ENCODE measurements around the gene GP1BB.
A peak's percentile ranks its signal among the peaks of the same experiment; 100 is the strongest.
"Not testable (repeated sequence)": the region's sequence is repeated elsewhere in the genome, so short reads cannot be mapped to it uniquely, and the experiment has no call there.

Gene GP1BB

DNA sequence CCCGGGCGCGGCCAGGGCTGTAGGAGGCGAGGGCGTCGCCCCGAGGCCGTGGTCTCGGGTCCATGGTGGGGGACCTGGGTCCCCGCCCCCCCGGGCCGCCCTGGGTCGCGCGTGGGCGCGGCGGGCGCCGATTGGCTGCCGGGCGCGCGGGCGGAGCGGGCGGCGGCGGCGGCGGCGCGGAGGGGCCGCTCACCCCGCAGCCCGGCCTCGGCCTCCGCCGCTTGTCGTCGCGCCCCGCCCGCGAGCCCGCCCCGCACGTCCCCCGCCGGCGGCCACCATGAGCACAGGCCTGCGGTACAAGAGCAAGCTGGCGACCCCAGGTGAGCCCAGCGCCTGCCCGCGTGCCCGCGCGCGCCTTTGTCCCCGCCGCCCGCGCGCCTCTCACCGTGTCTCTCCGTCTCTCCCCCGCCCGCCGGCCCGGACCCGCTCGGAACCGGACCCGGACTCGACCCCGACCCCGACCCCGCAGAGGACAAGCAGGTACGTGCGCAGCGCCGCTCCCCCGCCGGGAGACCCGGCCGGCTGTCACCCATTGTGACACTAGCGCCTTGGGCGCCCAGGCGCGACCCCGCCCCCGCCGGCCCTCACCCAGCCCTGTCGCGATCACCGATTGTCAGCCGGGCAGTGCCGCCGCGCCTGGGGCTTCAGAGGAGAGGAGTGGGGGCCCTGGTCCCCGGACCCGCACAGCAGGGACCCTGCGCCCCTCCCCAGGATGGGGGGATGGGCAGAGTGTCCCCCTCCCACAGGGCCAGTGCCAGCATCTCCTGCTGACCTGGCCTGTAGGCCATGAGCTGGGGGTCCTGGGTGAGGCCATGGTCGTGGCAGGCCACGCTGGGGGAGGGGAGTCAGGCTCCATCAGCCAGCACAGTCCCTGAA, 8.8 kb upstream of the GP1BB start, which contains the start of gene SEPTIN5:
TSS of gene SEPTIN5 (plus strand) at position 192 of the 876 bp plus-strand sequence. CDS start at position 278, 86 bp downstream.
- DNase-seq, result no peak

DNA sequence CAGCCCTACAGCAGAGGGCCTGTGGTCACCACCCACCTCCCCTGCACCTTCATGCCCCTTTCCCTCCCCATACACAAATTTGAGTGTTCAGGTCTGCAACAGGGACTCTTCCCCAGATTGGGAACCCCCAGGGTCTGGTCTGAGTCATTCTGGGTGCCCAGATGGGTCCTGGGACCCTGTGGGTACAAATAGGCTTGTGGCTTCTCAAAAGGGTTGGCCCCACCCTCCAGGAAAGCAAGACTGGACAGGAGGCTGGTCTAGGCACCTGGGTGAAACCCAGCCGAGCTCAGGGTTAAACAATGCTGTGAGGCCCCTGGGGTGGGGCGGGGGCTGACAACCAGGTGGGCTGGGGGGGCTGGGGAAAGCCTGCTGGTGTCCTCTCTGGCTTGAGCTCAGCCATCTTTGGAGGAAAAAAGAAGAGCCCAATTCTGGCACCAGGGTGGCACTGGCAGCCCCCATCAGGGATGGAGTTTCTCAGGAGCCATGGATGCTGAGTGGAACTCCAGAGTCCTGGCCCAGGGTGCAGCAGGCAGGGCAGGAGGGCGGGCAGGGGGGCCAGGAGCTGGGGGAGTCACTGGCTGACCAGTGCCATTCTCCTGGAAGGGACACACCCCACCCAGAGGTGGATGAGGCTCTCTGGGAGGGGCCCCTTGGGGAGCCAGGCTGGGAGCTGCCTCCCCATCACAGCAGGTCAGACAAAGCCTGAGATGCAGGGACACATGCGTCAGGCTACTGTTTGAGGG, 8.0 kb upstream of the GP1BB start:
- no peak for DNase-seq

DNA sequence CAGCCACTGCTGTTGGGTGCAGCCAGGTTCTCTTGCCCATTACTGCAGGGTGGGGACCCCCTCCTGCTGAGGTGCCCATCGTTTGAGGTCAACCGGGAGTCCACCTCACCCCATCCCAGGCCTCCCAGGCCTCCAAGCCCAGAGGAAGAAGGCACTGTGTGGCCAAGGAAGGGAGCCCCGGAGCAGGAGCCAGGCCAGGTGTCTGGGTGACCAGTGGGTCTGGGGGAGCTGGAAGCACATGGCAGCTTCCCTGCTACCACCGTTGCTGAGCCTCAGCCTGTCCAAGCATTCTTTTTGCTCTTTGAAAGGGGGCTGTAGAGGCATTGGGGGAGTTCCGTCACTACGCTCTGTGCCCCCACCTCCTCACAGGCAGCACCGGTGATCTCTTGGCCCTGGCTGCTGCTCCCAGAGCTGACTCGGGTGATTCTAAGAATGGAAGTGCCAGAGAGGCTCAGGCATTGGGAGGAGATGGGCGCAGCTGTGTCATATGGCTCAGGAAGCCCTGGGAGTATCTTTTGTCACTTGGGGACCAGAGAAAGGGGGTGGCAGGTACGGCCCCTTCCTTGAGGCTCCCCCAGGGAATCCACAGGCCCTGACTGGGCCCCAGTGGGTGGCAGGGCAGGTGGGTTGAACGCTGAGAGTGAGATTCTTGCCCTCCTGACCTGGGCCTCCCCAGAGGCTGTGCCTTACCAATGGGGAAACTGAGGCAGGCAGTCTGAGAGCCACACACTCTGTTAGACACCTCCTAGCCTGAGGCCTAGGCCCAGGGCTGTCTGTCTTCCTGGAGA, 7.1 kb upstream of the GP1BB start:
- no peak for DNase-seq

DNA sequence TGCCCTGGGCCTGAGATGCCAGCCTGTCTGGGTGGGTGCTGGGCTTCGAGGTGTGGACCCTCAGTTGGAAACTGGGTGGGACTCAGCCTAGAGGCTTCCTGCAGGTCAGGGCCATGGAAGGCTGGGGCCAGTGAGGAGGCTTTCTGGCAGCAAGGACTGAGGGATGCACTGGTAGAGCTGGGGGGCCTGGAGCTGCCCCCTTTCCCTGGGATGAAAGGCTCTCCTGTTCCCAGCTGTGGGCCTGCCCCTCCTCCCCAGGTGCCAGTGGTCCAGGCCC, 6.6 kb upstream of the GP1BB start:
- no peak for DNase-seq

DNA sequence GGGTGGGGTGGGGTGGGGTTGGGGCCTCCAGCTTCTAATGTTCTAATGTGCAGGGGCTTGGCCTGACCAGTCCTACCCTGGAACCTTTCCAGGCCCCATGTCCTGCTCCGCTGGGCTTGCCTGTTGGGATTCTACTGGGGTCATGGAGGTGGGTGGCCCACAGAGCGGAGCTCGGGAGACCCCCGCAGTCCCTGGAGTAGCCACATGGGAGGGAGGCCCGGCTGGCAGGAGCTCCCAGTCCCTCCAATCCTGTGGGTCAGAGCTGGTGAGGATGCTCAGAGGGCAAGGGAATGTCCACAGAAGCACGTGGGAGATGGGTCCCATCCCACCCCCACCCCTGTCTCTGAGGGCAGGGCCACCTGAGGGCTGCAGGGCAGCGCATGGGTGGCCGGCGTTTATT, 6.2 kb upstream of the GP1BB start:
- no peak for DNase-seq

DNA sequence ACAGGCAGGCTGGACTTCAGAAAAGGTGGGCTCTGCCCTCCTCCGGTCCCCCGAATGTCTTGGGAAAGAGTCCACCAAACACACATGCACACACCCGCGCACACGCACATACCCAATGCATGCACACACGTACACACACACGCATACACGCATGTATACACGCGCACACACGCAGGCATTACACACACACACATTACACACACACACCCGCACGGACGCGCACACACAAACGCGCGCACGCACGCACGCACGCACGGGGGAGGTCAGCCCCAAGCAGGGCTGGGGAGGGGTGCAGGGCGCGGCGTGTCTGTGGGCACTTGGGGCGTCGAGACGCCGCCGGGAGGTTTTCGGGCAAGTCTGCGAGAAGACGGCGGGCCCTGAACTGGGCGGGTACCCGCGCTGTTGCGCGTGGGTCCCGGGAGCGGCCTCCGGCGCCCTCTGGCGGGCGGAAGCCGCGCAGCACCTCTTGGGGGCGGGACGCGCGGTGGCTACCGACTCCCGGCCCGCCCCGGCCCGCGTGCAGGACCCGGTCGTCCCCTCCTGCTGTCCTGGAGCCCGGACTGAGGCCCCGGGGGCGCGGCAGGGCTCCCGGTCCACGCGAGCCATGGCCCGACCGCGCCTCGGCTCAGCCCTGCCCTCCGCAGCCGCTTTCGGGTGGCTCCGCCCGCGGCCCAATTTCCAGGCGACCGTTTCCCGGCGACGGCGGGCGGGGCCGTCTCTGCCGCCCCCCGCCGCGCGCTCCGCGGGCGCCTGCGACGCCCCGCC, 5.5 kb upstream of the GP1BB start:
- DNase-seq, result peak; percentile 85

DNA sequence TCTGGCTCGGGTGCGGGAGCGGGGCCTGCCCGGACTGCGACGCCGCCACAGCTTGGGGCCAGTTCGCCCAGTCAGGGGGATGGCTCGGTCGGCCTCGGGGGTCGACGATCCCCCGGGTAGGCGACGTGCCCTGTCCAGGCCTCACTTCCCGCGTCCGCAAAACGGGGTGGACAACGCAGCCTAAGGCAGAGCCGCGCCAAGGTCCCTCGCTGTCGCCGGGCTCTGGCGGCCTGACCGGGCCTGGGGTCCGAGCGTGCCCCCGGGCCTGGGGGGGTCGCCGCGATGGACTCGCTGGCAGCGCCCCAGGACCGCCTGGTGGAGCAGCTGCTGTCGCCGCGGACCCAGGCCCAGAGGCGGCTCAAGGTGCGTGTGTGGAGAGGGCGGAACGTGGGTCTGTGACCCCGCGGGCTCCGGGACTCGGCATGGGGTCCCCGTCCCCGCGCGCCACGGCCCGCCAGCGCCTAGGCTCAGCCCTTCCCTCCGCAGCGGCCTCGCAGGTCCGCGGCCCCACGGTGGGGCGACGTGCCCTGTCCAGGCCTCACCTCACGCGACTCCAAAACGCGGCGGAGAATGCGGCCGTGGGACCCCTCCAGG, 4.8 kb upstream of the GP1BB start:
- no peak for DNase-seq

DNA sequence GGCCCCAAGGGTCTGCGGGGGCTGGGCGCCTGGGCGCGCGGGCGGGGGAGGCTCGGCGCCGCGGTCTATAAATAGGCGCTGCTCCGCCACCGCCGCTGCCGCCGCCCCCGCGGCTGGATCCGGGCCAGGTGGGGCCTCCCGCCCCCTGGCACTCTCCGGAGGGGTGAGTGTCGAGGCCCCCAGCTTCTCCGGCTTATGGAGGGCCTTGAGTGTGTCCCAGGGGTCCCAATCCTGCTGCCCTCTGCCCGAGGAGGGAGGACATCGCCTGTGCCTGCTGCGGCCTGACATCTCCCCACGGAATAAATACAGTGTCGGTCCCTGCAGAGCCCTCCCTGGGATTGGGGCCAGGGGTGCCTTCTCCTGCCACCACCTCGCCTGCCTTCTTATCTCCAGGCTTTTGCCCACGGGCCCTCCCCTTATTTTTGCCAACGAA, 4.3 kb upstream of the GP1BB start:
- no peak for DNase-seq

DNA sequence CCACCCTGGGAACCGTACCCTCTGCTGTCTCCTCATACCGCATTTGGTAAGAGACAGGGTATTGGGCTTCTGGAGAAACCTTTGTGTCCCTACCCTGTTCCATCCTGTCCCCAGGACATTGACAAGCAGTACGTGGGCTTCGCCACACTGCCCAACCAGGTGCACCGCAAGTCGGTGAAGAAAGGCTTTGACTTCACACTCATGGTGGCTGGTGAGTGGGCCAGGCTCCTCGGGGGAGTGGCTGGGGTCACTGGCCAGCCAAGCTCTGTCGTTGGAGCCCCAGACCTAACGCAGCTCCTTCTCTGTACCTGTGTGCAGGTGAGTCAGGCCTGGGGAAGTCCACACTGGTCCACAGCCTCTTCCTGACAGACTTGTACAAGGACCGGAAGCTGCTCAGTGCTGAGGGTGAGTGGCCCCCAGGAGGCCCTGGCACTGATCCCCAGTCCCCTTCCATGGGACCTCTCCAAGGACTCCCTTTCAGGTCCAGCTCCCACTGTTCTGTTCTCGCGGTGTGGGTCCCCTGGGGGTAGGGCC, 3.8 kb upstream of the GP1BB start:
- no peak for DNase-seq

DNA sequence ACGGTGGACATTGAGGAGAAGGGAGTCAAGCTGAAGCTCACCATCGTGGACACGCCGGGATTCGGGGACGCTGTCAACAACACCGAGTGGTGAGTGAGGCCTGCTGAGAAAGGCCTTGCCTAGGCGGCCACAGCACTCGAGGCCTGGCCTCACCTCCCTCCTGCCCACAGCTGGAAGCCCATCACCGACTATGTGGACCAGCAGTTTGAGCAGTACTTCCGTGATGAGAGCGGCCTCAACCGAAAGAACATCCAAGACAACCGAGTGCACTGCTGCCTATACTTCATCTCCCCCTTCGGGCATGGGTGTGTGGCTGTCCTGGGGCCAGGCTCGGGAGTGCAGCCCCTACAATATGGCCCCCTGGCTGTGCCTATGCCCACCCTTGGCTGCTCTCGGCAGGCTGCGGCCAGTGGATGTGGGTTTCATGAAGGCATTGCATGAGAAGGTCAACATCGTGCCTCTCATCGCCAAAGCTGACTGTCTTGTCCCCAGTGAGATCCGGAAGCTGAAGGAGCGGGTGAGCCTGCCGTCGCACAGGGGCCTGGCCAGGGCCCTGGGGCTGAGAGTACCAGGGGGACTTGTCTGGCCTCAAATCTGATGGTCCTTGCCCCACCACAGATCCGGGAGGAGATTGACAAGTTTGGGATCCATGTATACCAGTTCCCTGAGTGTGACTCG, 3.0 kb upstream of the GP1BB start:
- DNase-seq, result no peak

DNA sequence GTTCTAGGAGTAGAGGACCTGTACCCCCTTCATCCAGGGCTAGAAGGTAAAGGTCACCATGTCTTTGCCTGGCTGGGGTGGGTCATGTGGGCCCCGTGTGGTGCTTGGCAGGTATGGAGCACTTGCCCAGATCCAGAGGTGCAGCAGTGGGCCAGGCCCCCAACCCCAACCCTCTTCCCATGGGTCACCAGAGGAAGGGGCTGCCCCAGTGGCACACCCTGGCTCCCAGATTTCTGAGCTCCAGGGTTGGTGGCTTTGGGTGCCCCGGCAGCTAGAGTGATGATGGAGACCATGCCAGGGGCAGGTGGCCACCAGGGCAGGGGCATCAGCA, 2.4 kb upstream of the GP1BB start:
- DNase-seq, result no peak

DNA sequence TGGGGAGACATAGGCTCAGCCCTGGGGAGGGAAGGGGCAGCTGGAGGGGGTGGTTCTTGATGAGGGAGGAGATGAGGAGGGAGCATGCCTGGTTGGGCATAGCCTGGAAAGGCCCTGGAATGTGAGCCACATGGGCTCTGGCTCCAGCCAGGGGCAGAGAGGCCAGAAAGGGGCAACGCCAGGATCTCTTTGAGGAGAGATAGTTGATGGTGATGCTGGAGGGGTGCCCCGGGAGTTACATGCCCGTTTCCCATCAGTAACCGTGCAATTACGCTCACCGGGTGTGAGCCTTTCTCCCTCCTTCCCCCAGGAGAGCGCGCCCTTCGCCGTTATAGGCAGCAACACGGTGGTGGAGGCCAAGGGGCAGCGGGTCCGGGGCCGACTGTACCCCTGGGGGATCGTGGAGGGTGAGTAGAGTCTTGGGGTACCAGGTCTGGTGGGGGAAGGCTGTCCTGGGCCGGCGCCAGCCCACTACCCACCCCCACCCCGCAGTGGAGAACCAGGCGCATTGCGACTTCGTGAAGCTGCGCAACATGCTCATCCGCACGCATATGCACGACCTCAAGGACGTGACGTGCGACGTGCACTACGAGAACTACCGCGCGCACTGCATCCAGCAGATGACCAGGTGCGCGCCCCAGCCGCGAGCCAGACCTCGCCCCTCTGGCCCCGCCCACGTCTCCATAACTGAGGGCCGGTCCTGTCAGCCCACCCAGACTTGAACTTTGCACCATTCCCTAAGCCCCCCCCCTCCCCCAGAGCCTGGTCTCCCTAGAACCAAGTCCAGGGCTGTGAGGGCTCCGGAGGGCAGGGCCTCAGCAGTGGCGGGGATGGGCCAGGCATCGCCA, 1.8 kb upstream of the GP1BB start:
- DNase-seq, result no peak

DNA sequence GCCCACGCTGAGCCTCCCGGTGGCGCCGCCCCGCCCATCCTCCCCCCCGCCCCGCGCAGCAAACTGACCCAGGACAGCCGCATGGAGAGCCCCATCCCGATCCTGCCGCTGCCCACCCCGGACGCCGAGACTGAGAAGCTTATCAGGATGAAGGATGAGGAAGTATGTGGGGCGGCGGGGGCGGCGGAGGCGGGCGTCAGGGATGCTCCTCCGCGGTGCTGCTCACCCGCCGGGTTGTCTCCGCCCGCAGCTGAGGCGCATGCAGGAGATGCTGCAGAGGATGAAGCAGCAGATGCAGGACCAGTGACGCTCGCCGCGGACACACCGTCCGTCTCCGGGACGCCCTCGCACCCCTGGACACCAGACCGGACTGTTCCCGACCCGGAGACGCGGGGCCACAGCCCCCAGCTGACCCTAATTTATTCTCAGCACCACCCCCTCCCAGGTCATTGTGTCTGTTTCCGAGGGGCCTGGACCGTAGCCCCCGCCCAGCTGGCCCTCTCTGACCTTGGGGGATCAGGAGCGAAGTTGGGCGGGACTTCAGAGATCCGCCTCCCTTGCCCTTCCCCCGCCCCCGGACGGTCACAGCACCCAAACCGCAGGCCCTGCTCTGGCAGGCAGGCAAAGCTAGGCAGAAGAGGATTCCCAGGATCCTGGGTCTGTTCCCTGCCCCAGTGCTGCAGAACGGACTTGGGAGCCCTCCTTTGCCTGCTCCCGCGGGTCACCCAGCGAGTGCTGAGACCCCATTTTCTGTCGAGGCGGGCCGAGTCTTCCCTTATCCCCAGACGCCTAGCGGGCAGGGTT, 959 bp upstream of the GP1BB start:
- DNase-seq, result no peak

DNA sequence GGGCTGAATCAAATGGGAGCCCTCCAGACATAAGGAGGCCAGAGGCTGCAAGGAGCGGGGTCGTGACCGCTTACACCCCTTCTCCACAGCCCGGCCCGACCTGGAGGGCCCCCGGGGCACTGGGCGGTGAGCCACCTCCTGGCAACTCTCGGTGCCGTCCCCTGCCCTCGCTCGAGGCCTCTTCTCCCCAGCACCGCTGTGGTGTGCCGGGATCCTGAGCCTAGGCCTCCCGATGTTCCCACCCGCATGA, 432 bp upstream of the GP1BB start:
- DNase-seq, result no peak

DNA sequence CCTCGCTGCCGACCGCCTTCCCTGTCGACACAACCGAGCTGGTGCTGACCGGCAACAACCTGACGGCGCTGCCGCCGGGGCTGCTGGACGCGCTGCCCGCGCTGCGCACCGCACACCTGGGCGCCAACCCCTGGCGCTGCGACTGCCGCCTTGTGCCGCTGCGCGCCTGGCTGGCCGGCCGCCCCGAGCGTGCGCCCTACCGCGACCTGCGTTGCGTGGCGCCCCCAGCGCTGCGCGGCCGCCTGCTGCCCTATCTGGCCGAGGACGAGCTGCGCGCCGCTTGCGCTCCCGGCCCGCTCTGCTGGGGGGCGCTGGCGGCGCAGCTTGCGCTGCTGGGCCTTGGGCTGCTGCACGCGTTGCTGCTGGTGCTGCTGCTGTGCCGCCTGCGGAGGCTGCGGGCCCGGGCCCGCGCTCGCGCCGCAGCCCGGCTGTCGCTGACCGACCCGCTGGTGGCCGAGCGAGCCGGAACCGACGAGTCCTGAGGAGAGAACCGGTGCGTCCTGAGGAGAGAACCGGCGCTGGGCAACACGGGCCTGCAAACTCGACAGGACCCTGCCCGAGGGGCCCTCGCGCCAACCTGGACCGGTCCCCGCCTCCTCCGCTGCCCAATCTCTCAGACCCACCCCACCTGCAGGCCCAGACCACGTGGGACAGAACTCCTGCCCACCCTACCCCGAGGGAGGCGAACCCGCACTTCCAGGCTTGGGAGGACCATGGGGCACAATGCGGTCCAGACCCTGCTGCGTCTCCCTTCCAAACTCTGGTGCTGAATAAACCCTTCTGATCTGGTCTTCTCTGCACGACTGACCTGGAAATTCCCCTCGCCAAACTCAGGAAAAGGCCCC, 866 bp downstream of the GP1BB start:
- DNase-seq, result peak; percentile 8

DNA sequence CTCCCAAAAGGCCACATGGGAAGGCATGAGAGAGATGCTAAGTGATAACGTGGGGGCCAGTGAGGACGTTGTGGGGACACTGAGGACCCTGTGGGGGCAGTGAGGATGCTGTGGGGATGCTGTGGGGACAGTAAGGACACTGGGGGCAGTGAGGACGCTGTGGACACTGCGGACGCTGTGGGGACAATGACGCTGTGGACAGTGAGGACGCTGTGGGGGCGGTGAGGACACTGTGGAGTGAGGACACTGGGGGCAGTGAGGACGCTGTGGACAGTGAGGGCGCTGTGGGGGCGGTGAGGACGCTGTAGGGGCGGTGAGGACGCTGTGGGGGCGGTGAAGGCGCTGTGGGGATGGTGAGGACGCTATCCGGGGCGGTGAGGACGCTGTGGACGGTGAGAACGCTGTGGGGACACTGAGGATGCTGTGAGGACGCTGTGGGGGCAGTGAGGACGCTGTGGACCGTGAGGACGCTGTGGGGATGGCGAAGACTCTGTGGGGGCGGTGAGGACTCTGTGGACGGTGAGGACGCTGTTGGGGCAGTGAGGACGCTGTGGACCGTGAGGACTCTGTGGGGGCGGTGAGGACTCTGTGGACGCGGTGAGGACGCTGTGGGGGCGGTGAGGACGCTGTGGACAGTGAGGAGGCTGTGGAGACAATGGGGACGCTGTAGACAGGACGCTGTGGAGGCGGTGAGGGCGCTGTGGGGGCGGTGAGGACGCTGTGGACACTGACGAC, 1.8 kb downstream of the GP1BB start:
- DNase-seq, result no peak

DNA sequence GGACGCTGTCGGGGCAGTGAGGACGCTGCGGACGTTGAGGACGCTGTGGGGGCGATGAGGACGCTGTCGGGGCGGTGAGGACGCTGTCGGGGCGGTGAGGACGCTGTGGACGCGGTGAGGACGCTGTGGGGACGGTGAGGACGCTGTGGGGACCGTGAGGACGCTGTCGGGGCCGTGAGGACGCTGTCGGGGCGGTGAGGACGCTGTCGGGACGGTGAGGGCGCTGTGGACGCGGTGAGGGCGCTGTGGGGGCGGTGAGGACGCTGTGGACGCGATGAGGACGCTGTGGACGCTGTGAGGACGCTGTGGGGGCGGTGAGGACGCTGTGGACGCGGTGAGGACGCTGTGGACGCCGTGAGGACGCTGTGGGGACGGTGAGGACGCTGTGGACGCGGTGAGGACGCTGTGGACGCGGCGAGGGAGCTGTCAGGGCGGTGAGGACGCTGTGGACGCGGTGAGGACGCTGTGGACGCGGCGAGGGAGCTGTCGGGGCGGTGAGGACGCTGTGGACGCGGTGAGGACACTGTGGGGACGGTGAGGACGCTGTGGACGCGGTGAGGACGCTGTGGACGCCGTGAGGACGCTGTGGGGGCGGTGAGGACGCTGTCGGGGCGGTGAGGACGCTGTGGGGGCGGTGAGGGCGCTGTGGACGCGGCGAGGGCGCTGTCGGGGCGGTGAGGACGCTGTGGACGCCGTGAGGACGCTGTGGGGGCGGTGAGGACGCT, 2.9 kb downstream of the GP1BB start:
- DNase-seq, result not testable (repeated sequence)
